DLD1 (cell line): ENCODE data around the gene PNCK.

Experiments
- in situ Hi-C: cut with HindIII; loops from 2 replicates; pipeline ENCODE4 v1.10.0; 2017; ENCODE audit warnings: low sequenced_read_pairs

PNCK gene

DNA sequence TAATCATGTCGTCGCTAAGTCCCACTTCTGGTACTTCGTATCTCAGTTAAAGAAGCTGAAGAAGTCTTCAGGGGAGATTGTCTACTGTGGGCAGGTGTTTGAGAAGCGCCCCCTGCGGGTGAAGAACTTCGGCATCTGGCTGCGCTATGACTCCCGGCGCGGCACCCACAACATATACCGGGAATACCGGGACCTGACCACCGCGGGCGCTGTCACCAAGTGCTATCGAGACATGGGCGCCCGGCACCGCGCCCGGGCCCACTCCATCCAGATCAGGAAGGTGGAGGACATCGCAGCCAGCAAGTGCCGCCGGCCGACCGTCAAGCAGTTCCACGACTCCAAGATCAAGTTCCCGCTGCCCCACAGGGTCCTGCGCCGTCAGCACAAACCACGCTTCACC is 11.3 kb downstream of the PNCK start:
- in situ Hi-C loops = no loop called here

DNA sequence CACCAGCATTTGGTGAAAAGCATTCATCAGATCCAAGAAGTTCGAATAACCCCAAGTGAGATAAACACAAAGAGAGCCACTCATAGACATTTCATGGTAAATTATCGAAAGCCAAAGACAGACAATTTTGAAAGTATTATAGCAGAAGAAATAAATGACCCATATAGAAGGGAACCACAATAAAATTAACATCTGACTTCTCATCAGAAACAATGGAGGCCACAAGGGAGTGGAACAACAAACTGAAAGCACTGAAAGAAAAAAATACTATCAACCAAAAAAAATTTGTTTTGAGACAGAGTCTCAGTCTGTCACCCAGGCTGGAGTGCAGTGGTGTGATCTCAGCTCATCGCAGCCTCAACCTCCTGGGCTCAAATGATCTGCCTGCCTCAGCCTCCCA is 14.3 kb downstream of the PNCK start:
- in situ Hi-C loops = no loop called here

DNA sequence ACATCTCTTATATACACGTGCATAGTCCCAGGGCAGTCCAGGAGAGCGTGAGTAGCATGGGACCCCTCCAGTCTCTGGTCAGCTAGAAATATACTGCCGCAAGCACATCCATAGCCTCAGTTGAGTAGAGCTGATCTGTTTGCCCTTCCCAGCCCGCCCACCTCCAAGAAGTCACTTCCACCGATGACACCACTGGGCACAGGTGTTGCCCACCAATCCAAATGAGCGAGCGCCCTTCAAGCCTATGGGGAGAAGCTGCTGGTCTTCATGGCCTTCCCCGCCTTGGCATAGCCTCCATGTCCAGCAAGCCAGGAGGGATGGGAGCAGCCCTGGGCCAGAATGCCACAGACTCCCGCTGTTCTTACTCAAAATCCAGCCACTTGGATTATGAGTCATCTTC is 16.5 kb downstream of the PNCK start:
- in situ Hi-C loops = no loop called here

DNA sequence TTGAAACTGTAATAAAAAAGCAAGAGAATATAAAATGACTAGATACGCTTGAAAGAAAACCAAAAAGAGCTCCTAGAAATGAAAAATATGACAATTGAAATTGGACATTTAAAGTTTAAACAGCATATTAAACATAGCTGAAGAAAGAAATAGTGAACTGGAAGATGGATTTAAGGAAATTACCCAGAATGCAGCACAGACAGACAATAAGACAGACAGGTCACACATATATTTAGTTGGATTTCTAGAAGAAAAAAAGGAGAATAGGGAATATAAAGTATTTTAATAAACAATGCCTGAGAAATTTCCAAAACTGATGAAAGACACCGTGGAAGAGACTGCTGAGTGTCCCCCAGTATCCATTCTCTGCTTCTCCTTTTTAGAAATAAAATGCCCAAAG is 20.1 kb downstream of the PNCK start:
- in situ Hi-C loops = no loop called here

DNA sequence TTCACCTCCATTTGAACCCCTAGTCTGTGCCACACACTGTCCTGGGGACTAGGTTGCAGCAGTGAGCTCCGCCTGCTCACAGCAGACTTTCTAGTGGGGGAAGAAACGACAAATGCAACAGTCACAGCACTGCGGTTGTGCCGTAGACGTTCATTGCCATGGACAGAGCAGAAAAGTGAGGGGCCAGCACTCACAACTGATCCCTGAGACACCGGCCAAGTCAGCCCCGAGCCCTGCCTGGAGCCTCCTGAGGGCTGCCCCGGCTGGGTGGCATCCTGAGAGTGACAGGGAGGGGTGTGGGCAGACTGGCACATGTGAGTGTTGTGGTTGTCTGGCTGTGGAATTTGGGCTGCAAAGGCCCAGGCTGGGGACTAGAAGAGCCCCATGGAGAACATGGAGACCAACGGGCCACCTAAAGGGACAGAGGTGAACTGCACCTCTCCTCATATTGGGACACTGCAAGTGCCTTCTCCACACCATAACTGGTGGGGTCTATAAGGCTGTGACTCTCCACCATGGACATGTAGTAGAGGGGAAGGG is 22.0 kb downstream of the PNCK start:
- in situ Hi-C loops = no loop called here

DNA sequence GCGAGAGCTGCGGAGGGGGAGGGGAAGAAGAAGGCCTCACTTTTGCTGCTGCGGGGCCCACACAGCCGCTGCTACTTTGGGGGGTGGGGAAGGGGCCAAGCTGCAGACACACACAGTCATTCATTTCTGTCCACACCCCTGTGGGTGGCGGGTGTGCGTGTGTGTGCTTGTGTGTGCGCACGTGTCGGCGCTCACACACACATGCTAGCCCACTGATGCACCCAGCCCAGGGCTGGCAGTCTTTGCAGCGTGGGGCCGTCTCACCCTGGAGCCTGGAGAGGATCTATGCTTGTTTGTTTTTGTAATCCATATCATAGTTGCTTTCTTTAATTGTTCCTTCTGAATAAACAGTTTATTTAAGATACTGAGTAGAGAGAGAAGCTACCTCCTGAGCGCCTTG is 22.7 kb downstream of the PNCK start:
- in situ Hi-C loops = no loop called here

DNA sequence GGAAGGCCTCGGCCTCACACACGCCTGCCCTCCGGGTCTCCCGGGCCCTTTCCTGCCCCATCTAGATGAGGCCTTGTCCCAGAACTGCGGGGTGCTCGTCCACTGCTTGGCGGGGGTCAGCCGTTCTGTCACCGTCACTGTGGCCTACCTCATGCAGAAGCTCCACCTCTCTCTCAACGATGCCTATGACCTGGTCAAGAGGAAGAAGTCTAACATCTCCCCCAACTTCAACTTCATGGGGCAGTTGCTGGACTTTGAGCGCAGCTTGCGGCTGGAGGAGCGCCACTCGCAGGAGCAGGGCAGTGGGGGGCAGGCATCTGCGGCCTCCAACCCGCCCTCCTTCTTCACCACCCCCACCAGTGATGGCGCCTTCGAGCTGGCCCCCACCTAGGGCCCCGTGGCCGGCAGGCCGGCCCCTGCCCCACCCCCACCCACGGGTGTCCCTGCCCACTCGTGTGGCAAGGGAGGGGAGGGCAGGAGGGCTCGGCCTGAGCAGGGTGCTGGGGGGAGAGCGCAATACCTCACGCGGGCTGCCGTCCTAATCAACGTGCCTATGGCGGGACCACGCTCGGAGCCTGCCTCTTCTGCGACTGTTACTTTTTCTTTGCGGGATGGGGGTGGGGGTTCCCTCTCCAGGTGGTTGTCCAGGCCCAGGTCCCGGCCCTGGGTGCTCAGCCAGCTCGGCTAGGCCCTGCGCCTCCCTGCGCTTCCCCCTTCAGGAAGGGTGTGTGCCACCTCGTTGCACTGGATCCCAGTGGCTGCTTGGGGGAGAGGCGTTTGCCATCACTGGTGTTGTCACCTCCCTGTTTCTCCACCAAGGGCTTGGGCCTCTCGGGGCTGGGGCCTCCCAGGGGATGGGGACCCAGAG is 23.5 kb downstream of the PNCK start:
- in situ Hi-C loops = no loop called here

DNA sequence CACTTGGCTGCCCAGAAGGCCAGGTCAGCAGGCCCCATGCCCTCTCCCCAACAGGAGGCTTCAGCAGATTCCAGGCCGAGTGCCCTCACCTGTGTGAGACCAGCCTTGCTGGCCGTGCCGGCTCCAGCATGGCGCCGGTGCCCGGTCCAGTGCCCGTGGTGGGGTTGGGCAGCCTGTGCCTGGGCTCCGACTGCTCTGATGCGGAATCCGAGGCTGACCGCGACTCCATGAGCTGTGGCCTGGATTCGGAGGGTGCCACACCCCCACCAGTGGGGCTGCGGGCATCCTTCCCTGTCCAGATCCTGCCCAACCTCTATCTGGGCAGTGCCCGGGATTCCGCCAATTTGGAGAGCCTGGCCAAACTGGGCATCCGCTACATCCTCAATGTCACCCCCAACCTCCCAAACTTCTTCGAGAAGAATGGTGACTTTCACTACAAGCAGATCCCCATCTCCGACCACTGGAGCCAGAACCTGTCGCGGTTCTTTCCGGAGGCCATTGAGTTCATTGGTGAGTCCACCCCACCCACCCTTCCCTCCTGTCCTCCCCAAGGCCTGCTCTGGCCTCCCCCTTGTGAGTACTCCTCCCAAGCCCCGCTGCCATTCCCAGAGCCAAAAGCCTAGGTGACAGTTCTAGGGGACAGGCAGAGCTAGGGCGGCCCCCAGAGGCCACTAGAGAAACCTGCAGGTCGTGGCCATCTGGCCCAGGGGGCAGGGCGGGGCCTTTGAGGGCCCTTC is 24.3 kb downstream of the PNCK start:
- in situ Hi-C loops = no loop called here

DNA sequence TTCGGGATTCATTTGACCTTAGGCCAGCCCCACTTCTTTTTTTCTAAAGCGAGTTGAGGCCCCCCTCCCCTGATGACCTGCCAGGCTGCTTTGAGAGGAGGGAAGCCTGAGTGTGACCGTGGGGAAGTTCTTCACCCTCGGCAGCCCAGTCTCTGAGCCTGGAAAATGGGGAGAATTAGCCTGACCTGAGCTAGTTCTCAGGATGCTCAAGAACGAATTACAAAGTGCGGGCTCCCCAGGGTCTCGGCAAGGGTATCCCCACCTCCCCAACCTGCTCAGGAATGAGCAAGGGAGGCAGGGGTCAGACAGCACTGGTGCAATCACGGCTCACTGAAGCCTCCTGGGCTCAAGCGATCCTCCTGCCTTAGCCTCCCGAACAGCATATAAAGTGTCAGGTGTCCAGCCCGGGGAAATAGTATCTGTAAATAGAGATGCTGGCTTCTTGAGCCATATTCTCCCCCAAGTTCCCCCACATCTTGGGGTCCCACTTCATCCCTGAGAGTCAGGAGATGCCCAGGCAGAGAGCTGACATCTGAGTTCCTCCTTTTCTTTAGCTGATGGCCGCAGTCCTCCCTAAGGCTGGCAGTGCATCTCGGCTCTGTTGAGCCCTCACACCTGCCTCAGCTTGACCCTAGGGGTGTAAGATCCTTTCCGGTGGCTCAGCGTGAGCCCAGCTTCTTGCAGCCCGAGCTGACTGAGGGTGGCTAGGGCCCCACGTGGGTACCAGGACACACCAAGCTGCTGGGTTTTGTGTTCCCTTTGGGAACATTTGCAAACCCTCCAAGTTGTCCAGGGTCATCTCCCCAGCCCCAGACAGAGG is 25.0 kb downstream of the PNCK start:
- in situ Hi-C loops = no loop called here

DNA sequence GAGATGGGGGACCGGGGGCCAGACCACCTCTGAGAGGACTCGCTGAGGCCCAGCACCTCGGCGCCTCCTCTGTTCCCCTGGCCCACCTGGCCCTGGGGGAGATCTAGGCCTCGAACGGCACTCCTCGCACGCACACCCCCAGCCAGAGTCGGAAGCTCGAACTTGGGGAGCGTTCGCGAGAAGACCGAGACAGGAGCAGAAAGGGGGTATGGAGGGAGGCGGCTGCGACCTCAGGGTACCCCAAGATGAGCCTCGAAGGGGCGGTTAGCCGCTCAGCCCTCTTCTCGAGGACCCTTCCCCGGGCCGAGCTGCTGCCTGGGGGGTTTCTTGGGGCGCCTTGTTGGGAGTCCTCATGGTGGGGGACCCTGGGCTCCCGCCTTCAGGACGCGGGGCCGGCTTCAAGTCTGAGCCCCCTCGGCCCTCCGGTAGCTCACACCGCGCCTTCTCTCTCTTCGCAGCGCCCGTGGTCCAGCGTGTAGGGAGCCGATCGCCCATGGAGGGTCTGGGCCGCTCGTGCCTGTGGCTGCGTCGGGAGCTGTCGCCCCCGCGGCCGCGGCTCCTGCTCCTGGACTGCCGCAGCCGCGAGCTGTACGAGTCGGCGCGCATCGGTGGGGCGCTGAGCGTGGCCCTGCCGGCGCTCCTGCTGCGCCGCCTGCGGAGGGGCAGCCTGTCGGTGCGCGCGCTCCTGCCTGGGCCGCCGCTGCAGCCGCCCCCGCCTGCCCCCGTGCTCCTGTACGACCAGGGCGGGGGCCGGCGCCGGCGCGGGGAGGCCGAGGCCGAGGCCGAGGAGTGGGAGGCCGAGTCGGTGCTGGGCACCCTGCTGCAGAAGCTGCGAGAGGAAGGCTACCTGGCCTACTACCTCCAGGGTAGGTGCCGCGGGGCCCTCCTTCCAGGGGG is 25.9 kb downstream of the PNCK start:
- in situ Hi-C loops = no loop called here

DNA sequence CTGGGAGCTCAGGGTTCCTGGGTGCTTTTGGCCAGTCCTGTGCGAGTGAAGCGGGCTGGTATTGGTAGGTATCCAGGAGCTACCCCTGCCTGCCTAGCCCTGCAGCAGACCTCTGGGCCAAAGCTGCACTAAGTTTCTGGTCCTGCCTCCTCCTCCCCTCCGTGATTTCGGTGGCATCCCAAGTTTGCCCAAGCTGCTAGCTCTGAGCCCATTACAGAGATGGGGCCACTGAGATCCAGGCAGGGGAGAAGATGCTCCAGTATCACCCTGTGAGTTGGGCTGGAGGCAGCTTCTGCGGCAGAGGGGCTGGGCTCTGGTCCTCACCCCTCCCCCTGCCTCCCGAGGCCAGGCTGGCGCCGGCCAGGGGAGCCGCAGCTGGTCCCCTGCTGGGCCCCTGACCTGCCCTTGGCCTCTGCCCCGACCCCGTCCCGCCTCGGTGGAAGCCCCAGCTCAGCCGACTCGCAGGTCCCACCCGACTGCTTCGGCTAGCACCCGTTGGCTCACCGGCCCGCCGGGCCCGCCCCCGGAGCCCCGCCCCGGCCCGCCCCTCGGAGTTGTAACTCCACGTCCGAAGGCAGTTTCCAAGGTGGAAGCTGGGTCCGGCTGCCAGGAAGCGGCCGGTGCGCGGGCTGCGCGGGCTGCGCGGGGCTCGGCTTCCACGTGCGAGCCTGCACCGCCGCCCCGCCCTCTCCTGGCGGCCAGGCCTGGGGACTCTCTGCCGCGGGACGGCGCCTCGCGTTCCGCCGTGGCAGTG is 26.8 kb downstream of the PNCK start, which contains the start of gene DUSP9:
Gene DUSP9 (plus strand): TSS at position 584 of the 754 bp plus-strand sequence. CDS start 751 bp downstream, outside the sequence.
- in situ Hi-C loops = no loop called here

DNA sequence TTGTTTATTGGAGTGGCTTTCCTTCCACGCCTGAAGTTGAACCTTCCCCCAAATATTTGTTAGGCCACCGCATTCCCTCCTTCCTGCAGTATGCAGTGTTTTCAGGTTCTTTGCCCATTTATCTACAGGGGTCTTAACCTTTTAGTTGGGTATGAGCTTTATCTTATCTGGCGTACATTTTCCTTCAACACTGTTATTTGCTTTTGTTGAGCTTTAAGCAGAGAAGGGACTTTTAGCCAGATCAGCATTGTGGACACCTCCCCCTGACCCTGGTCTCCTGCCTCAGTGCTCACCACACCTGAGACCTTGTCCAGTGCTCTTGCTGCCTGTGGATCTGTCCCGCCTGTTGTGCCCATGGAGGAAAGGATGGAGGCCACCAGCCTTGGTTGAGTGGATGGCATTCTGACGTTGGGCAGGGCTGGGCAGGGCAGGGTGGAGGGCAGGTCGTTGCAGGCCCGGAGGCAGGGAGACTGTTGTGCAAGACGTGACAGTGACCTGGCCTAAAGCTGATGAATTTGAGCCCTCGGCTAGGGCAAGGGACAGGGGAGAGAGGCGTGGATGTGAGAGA is 27.6 kb downstream of the PNCK start:
- in situ Hi-C loops = no loop called here

DNA sequence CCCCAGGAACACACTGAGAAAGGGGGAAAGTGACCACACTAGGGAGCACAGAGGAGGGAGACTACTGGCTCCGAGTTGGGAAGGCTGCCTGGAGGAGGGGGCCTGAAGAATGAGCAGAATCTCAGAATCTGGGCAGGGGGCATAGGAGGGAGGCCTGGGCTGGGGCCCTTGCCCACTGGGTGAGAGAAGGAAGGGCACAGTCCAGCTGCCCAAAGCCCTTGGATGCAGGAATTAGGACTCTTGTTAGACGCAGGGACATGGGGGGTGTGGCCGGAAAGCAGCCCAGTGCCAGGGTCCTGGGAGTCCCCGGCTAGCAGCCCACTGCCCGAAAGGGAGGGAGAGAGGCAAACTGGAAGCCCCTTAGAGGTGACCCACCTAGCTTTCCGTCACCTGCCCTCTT is 28.5 kb downstream of the PNCK start:
- in situ Hi-C loops = no loop called here

DNA sequence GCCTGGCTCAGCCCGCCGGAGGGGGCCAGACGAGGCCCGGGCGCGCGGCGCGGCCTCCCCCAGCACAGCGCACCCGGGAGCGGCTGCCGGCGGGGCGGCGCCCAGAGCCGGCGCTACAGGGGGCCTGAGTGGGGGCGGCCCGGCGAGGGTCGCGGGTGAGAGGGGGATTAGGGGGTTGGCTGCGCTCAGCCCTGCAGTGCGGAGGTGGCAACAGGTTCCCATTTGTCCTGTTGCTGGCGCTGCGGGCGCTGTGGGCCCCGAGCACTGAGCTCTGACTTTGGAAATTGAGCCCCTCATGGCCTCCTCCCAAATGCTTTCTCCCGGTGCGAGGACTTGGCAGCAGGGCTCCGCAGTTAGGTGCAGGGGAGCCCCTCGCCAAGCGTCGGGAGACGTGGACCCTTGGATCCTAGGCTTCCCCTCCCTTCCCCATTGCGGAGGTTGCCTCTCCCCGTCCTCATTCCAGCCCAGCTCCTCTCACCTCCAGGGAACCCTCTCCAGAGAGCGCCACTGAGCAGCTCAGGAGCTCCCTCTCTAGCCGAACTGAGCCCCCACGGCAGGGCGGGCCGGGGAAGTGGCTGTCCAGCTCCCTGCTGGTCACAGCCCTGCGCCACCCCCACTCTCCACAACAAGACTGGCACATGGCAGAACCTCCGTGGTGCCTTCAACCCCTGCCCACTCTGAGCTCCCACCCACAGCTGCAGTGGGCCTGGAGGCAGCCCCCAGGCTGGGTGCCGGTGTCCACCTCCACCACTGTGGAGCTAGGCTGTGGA is 29.1 kb downstream of the PNCK start:
- in situ Hi-C loops = no loop called here

DNA sequence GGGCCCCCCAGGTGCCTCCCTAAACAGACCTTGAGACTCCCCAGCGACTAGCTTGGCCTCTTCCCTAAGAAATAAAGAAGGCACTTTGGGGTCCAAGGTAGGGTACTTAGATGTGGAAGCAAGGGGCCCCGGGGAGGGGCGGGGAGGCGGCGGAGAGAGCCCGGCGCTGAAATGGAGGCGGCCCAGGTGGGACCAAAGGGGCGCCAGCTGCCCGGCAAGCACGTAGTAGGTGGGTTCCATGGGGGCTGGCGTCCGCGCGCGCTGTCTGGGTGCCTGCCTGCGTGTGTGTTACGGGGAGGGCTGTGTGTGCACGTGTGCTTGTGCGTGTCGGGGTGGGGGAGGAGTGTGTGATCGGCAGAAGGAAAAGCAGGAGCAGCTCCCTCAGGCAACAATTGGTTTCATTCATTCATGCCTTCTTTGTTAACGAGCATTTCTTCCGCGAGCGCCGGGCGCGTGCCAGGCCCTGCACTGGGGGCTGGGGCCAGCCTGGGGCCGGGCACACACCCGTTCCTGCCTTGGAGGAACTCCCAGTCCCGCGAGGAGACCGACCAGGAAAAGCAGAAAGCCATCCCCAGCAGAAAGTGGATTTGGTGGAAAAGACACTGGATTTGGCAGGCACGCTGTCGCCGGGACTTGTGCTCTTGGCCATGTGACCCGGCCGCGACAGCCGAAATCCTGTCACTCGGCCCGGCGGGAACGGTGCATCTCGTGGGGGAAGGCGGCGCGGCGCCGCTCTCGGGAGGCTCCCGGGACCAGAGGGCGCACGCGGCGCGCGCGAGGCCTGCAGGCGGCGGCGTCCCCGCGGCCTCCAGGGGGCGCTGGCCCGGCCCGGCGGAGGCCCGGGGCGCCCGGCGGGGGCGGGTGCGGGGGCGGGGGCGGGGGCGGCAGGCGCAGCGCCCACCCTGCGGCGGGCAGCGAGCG is 29.9 kb downstream of the PNCK start:
- in situ Hi-C loops = no loop called here

DNA sequence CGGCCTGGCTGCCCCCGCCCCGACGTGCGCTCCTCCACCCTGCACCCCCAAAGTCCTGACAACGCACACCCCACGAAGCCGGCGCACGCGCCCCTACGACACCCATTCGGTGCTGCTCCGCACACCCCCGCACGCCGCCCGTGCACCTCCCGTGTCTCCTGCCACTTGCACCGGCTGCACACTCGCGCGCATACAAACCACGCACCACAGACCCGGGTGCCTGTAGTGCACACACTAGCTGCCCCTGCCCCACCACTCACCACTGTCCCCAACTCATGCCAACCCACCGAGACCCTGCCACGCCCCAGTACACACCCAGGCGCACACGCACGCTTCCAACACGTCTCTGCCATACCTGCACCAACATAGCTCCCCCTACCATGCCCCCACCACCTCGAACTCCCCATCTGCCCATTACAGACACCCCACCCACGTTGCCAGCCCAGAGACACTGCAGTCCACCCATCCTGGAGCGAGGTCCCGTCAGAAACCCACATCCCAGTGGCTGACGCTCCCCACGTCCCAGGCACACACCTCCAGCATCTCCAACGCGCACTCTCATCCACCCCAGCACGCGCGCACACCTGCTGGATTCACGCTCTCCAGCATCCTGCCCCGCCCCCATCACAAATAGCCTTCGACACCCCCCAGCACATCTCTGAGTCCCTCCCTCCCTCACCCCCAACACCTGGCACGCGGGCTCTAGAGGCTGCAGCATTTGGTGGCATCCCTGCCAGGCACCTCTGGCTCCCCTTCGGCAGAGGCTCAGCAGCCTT is 30.8 kb downstream of the PNCK start:
- in situ Hi-C loops = no loop called here
